ENCODE results near the gene POLQ. TPM values are rescaled to one million over a fixed set of nuclear protein-coding genes. Genes with fewer than 3 reads are reported as not detected.

POLQ gene
- total and polyA plus RNA-seq, 10 of the 15 experiments (the other 5 are each of a cell fraction or from before 2014, with no cell fraction given), result 3.3 to 22.4 (median 15.9) TPM

DNA sequence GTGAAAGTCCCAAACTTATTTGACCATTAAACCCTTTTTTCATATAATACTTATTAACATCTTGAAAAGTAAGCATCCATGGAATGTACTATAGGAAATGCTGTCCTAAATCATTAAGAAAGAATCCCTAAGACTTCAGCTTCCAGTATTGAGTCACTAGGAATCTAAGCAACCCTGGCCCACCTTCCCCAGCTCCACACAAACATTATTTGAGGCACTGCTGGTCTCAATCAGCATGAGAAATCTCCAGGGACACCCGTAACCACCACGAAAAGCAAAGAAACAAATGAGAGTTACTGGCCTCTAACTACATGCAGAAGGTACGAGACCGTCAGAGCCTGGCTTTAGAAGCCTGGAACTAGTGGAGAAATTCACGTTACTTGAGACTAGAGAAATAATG lies 68.2 kb downstream of the POLQ start:
- Histone ChIP-seq H3K36me3 (ENCODE audit: control insufficient read depth in 2 of 2, insufficient read depth in 2 of 2, low read length in 1 of 2) (peaks cover 5 to 10% of the 10 kb centered on the region in 2 experiments; a peak in 3 of 4 replicates), H3K79me2 (ENCODE audit: control insufficient read depth, insufficient read depth, low read length) (no peaks in the 10 kb centered on the region), H3K9me3 (replicated peaks; ENCODE audit: control insufficient read depth, insufficient read depth, low read length) (no peaks in the 10 kb centered on the region), H3K4me1 (ENCODE audit: control insufficient read depth, insufficient read depth, low read length) (no peaks in the 10 kb centered on the region), H3K4me3 (no peak overlapping the region), H4K20me1 (ENCODE audit: control insufficient read depth, insufficient read depth) (no peaks in the 10 kb centered on the region), H2AFZ (ENCODE audit: control insufficient read depth, low read depth, low read length) (no peak overlapping the region), H3K9ac (ENCODE audit: control insufficient read depth, insufficient read depth, low read length) (no peak overlapping the region), H3K27ac (ENCODE audit: control insufficient read depth, insufficient read depth) (no peak overlapping the region), H3K4me2 (ENCODE audit: control insufficient read depth, insufficient read depth) (no peak overlapping the region), H3K27me3 (replicated peaks in 1 of 2; ENCODE audit: control insufficient read depth in 2 of 2, insufficient read depth in 2 of 2, low read length in 1 of 2) (no peaks in the 10 kb centered on the region)
- no peak for TF ChIP-seq POLR2AphosphoS5 (IDR thresholded peaks at IDR 0.05; ENCODE audit: low read length)
- TF ChIP-seq, protein P1, sequence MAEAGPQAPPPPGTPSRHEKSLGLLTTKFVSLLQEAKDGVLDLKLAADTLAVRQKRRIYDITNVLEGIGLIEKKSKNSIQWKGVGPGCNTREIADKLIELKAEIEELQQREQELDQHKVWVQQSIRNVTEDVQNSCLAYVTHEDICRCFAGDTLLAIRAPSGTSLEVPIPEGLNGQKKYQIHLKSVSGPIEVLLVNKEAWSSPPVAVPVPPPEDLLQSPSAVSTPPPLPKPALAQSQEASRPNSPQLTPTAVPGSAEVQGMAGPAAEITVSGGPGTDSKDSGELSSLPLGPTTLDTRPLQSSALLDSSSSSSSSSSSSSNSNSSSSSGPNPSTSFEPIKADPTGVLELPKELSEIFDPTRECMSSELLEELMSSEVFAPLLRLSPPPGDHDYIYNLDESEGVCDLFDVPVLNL (IDR thresholded peaks at IDR 0.05; ENCODE audit: low read depth, low read length), result no peak
- TF ChIP-seq, protein P2, sequence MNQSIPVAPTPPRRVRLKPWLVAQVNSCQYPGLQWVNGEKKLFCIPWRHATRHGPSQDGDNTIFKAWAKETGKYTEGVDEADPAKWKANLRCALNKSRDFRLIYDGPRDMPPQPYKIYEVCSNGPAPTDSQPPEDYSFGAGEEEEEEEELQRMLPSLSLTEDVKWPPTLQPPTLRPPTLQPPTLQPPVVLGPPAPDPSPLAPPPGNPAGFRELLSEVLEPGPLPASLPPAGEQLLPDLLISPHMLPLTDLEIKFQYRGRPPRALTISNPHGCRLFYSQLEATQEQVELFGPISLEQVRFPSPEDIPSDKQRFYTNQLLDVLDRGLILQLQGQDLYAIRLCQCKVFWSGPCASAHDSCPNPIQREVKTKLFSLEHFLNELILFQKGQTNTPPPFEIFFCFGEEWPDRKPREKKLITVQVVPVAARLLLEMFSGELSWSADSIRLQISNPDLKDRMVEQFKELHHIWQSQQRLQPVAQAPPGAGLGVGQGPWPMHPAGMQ (IDR thresholded peaks at IDR 0.05; ENCODE audit: borderline replicate concordance), result no peak
- TF ChIP-seq, protein P3, sequence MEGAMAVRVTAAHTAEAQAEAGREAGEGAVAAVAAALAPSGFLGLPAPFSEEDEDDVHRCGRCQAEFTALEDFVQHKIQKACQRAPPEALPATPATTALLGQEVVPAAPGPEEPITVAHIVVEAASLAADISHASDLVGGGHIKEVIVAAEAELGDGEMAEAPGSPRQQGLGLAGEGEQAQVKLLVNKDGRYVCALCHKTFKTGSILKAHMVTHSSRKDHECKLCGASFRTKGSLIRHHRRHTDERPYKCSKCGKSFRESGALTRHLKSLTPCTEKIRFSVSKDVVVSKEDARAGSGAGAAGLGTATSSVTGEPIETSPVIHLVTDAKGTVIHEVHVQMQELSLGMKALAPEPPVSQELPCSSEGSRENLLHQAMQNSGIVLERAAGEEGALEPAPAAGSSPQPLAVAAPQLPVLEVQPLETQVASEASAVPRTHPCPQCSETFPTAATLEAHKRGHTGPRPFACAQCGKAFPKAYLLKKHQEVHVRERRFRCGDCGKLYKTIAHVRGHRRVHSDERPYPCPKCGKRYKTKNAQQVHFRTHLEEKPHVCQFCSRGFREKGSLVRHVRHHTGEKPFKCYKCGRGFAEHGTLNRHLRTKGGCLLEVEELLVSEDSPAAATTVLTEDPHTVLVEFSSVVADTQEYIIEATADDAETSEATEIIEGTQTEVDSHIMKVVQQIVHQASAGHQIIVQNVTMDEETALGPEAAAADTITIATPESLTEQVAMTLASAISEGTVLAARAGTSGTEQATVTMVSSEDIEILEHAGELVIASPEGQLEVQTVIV (IDR thresholded peaks at IDR 0.05; ENCODE audit: borderline replicate concordance, partially characterized antibody), result no peak
- no peak for TF ChIP-seq STAT1 (conservative IDR thresholded peaks at IDR 0.05)
- no peak for TF ChIP-seq POU2F2 (IDR thresholded peaks at IDR 0.05; ENCODE audit: borderline replicate concordance, low read depth, low read length)
- TF ChIP-seq NFYB (IDR thresholded peaks at IDR 0.05; ENCODE audit: insufficient read depth, low read depth, low read length), result no peak
- no peak for TF ChIP-seq YBX1 (IDR thresholded peaks at IDR 0.05)
- TF ChIP-seq ZNF384 (IDR thresholded peaks at IDR 0.05; ENCODE audit: borderline replicate concordance, low read depth, low read length), result no peak
- TF ChIP-seq SRF (IDR thresholded peaks at IDR 0.05; ENCODE audit: low read depth in 2 of 2, low read length in 2 of 2), result no peak
- TF ChIP-seq IKZF2 (IDR thresholded peaks at IDR 0.05), result no peak
- TF ChIP-seq MEF2A (IDR thresholded peaks at IDR 0.05; ENCODE audit: insufficient read depth, low read depth, low read length), result no peak
- TF ChIP-seq ZNF24 (IDR thresholded peaks at IDR 0.05), result no peak
- TF ChIP-seq SREBF2 (IDR thresholded peaks at IDR 0.05; ENCODE audit: low read length), result no peak
- TF ChIP-seq BACH1 (IDR thresholded peaks at IDR 0.05; ENCODE audit: borderline replicate concordance), result no peak
- no peak for TF ChIP-seq BRCA1 (IDR thresholded peaks at IDR 0.05; ENCODE audit: low read depth, low read length)
- ChIA-PET POLR2A (no interaction called here), CTCF (no interaction called here), RAD21 (ENCODE audit: unreplicated experiment) (no interaction called here), SMC1A (ENCODE audit: uncharacterized antibody, unreplicated experiment) (no interaction called here)
- in situ Hi-C loops (cut with MboI) (no loop called here), intact Hi-C loops (cut with micrococcal nuclease; ENCODE audit: unreplicated experiment) (no loop called here)
- BruUV-seq (replicated peaks), result no TSS peak
- WGBS (ENCODE audit: insufficient coverage, insufficient replicate concordance, low lambda C conversion rate, missing lambda C conversion rate), result 85% methylated on average over 5 of the region's 5 CpGs
- DNase-seq (ENCODE audit: low read depth, low spot score), result no peak
- ATAC-seq, result no peak
- FAIRE-seq, result no peak

All from GM12878 (cell line).